ENCODE data around the gene HSPA12A.

HSPA12A gene

GRCh38 chr10:116690356-116691322 lies 51.7 kb downstream of the HSPA12A start:
- no peak for DNase-seq (ENCODE audit: low read depth)

- DNase-seq (ENCODE audit: low read depth): no peak
Observed at GRCh38 chr10:116689744-116690143, 52.6 kb downstream of the HSPA12A start.

GRCh38 chr10:116688741-116689495 lies 53.4 kb downstream of the HSPA12A start:
- DNase-seq (ENCODE audit: low read depth): no peak

- DNase-seq (ENCODE audit: low read depth): no peak
Observed at GRCh38 chr10:116688241-116688711, 54.1 kb downstream of the HSPA12A start.

DNA sequence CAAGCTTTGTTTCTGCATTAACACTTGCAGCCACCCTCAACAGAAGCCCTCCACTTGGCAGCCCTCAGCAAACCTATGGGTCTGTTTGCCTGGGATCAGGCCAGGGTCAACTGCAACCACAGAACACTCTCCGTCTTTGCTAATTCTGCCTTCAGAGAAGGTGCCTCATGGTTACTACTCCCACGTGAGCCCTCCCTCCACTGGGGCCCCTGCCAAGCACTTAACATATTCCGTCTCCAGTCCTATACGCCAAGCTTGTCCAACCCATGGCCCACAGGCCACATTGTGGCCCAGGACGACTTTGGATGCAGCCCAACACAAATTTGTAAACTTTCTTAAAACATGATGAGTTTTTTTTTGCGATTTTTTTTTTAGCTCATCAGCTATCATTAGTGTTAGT lies 54.7 kb downstream of the HSPA12A start:
- DNase-seq (ENCODE audit: low read depth): no peak

DNA sequence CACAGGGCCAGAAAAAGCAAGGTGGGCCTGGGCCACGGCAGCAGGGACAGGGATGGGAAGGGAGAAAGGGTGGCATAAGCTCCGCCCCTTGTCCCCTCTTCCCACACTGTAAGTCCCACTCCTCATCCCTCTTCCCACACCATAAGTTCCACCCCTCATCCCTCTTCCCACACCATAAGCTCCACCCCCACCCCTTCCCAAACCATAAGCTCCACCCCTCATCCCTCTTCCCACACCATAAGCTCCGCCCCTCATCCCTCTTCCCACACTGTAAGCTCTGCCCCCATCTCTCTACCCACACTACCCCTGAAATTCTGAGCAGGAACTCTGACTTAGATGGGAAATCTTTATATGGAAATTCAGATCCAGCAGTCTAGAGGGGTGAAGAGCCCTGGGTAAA lies 55.7 kb downstream of the HSPA12A start:
- no peak for DNase-seq (ENCODE audit: low read depth)

DNA sequence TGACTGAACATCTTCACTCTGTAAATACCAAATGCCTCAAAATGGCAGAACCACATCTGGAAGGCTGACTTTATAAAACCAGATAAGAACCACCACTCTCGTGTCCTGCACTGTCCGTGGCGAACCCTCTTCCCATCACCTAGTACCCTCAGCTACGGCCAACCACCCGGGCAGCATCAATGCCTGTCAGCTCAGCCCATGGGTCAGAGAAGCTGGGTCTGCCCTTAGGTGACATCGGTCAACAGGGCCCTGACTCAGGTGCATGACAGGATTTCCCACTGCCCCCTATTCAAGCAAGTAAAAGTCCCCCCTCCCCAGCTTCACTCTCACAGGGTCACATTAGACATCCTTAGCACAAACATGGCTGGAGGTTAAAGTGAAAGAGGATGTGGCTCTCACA lies 56.6 kb downstream of the HSPA12A start:
- DNase-seq (ENCODE audit: low read depth): no peak

GRCh38 chr10:116684781-116685180 lies 57.6 kb downstream of the HSPA12A start:
- DNase-seq (ENCODE audit: low read depth): no peak

DNA sequence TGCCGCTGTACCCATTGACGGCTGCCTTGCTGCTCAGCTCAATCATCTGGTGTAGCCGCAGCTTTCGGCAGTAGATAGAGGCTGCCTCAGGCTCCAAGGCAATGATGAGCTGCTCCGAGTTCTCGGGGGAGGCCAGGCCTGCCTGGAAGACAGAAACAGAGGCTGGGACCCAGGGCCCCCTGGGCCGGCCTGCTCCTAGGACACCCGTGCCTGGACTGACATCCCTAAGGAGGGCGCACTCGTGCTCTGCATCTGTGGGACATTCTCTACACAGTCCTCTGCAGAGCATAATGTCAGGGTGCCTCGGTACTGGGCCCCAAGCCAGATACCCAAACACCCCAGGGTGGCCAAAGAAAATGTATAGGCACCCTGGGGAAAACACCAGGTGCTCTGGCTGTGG lies 58.5 kb downstream of the HSPA12A start:
- DNase-seq (ENCODE audit: low read depth): no peak

- DNase-seq (ENCODE audit: low read depth): no peak
Observed at GRCh38 chr10:116683166-116683565, 59.2 kb downstream of the HSPA12A start.

GRCh38 chr10:116679351-116679750 lies 63.0 kb downstream of the HSPA12A start:
- DNase-seq (ENCODE audit: low read depth): no peak

- DNase-seq (ENCODE audit: low read depth): no peak
Observed at GRCh38 chr10:116676633-116677032, 65.7 kb downstream of the HSPA12A start.

DNA sequence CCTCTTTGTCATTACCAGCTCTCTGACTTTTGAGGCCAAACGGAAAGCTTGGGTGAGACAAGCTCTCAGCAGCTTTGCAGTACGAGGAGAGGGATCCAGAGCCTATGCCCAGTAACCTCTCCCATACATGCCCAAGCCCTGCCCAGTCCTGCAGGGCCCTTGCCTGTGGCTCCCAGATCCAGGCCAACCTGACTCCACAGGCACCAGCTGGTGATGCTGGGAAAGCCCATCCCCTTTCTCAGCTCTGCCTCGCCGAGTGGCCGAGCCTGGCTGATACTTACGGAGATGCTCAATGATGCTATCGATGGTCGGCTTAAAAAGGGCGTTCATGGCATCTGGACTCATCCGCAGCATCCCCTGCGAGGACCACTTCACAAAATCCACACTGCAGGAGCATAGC lies 66.2 kb downstream of the HSPA12A start:
- DNase-seq (ENCODE audit: low read depth): no peak

DNA sequence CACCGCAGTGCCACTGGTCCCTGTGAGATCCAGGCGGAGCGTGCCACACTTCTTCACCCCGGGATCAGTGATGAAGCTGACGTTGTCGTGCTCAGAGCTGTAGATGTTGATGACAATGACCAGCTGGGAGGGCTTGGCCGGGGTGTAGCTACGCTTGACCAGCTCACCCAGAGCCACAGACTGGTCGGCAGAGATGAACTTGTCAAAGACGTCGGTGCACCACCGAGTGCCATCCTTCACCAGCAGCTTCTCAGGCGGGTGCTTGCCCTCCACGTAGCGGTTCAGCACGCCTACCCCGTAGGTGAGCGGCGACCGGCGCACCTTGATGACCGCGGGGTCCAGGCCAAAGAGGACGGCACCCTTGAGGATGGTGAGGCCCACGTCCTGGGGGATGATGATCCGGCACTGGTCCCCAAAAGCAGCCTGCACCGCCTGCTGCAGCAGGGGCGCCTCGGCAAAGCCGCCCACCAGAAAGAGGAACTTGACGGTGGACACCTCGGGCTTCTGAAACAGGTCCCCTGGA lies 67.4 kb downstream of the HSPA12A start:
- DNase-seq (ENCODE audit: low read depth): no peak

GRCh38 chr10:116673866-116674265 lies 68.5 kb downstream of the HSPA12A start:
- no peak for DNase-seq (ENCODE audit: low read depth)

DNA sequence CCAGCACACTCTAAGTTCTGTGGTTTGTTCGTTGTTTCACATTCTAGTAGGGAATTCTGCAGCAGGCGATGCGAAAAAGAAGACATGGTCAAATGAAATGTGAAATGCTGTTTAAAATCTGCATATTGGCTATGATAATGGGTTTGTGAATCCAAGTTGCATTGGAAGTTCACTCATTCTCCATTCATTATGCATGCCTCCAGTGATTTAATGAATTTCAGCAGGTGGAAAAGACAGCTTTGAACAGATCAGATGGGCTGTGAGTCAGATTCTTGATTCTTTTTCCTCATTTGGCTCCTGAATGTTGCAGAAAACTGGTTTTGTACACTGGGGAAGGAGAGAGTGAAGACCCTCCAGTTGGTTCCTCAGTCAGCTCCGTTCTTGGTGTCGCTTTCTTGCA lies 69.5 kb downstream of the HSPA12A start:
- no peak for DNase-seq (ENCODE audit: low read depth)

GRCh38 chr10:116671274-116671926 lies 71.0 kb downstream of the HSPA12A start:
- no peak for DNase-seq (ENCODE audit: low read depth)

DNA sequence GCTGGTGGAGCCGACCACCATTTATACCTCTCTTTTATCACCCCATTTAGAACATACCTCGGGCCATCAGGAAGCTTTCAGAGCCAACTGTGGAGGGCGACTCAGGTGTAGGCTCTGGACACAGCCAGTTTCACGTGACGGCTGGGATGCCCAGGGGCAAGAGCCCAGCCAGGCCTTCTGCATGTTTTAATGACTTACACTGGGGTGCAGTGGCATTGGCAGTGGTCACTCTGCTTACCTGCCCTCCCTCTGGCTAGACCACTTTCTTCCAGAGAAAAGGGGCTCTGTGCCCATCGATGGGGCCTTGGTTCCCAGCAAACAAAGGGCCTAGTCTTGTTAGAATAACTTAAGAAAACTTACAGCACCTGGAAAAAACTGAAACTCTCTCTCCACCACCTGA lies 71.7 kb downstream of the HSPA12A start:
- DNase-seq (ENCODE audit: low read depth): no peak

DNA sequence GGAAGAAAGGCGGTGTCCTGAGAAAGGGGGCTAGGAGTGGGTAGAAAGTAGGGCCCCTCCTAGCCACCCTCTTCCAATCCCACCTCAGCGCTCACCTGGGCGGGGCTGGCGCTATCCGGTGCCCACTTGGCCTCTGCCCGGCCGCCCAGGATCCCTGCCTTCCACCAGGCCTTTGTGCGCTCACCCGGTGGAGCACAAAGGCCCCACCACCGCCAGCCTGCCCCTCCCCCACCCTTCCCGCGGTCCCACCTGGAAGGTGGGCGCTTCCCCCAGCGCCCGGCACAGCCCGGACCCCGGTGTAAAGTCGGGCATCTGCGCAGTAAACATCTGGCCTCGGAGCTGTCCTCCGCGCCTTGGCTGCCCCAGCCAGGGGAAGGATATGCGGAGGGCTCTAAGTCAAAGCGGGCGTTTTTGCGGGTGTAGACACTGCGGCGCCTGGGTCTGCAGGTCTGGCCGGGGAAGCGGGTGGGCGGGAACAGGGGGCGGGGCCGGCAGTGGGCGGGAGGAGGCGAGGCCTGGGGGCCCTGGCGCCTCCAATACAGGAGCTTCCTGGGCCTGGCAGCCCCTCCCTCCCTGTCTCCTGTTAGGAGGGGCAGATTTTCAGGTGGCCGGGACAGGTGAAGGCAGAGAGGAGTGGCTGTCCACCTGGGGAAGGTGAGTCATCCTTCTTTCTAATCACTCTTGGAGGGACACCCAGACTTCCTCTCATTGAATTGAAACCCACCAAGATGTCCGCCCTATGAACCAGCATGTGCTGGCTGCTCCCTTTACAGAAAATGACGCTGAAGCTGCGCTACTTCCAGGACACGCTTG lies 72.3 kb downstream of the HSPA12A start:
- DNase-seq (ENCODE audit: low read depth): no peak

DNA sequence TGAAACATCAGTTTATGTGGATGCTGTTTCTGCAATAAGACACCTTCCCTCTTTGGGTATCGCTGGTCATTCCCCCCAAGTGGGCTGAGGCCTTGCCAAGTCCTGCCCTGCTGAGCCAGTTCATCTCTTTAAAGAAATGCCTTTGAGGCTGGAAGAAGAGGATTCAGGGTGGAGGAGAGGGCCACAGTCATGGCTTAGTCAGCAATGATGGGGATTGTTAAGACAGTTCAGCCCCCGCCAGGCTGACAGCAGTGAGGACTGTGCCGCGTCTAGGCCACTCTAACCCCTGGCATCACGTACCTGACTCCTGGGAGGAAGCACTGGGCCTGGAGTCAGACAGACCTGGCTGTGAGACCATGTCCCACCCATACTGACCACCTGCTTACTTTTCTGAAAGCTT lies 73.3 kb downstream of the HSPA12A start:
- DNase-seq (ENCODE audit: low read depth): no peak

- DNase-seq (ENCODE audit: low read depth): no peak
Observed at GRCh38 chr10:116668446-116668845, 73.9 kb downstream of the HSPA12A start.

Measured in activated T-helper 1 cell treated with Interleukin-2 at 50 U/mL for 16 hours (primary cell).